ENCODE measurements around the gene DNAAF5. TPM values are rescaled to one million over a fixed set of nuclear protein-coding genes. Genes with fewer than 3 reads are reported as not detected.
"Not testable (repeated sequence)": the region's sequence is repeated elsewhere in the genome, so short reads cannot be mapped to it uniquely, and the experiment has no call there.

DNAAF5 gene
- total RNA-seq, 1 donor from 2014 or later, result 30.7 TPM

GRCh38 chr7:791519-791918 lies 65.0 kb downstream of the DNAAF5 start:
- H3K36me3 Mint-ChIP-seq (ENCODE audit: low read depth, unreplicated experiment), result peaks cover 10% of the 10 kb centered on the region
- no peak for DNase-seq (ENCODE audit: low spot score)
- peaks cover 1% of the 10 kb centered on the region for H3K27me3 Mint-ChIP-seq (ENCODE audit: unreplicated experiment)
- no peaks in the 10 kb centered on the region for H3K4me1 Mint-ChIP-seq (ENCODE audit: unreplicated experiment)
- no peak overlapping the region for H3K27ac Mint-ChIP-seq (ENCODE audit: unreplicated experiment)
- H3K4me3 Mint-ChIP-seq (ENCODE audit: unreplicated experiment), result no peak overlapping the region
- H3K9me3 Mint-ChIP-seq (ENCODE audit: unreplicated experiment), result no peaks in the 10 kb centered on the region
- TF ChIP-seq, protein P1, sequence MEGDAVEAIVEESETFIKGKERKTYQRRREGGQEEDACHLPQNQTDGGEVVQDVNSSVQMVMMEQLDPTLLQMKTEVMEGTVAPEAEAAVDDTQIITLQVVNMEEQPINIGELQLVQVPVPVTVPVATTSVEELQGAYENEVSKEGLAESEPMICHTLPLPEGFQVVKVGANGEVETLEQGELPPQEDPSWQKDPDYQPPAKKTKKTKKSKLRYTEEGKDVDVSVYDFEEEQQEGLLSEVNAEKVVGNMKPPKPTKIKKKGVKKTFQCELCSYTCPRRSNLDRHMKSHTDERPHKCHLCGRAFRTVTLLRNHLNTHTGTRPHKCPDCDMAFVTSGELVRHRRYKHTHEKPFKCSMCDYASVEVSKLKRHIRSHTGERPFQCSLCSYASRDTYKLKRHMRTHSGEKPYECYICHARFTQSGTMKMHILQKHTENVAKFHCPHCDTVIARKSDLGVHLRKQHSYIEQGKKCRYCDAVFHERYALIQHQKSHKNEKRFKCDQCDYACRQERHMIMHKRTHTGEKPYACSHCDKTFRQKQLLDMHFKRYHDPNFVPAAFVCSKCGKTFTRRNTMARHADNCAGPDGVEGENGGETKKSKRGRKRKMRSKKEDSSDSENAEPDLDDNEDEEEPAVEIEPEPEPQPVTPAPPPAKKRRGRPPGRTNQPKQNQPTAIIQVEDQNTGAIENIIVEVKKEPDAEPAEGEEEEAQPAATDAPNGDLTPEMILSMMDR (IDR thresholded peaks at IDR 0.05; ENCODE audit: unreplicated experiment), result no peak

GRCh38 chr7:794207-794606 lies 67.7 kb downstream of the DNAAF5 start:
- H3K27me3 Mint-ChIP-seq (ENCODE audit: unreplicated experiment), result peaks cover 1% of the 10 kb centered on the region
- no peaks in the 10 kb centered on the region for H3K9me3 Mint-ChIP-seq (ENCODE audit: unreplicated experiment)
- H3K36me3 Mint-ChIP-seq (ENCODE audit: low read depth, unreplicated experiment), result peaks cover 10% of the 10 kb centered on the region
- TF ChIP-seq, protein P1 (IDR thresholded peaks at IDR 0.05; ENCODE audit: unreplicated experiment), result no peak
- H3K4me1 Mint-ChIP-seq (ENCODE audit: unreplicated experiment), result no peaks in the 10 kb centered on the region
- H3K27ac Mint-ChIP-seq (ENCODE audit: unreplicated experiment), result peak overlapping the region; percentile 88
- H3K4me3 Mint-ChIP-seq (ENCODE audit: unreplicated experiment), result no peak overlapping the region
- no peak for DNase-seq (ENCODE audit: low spot score)

DNA sequence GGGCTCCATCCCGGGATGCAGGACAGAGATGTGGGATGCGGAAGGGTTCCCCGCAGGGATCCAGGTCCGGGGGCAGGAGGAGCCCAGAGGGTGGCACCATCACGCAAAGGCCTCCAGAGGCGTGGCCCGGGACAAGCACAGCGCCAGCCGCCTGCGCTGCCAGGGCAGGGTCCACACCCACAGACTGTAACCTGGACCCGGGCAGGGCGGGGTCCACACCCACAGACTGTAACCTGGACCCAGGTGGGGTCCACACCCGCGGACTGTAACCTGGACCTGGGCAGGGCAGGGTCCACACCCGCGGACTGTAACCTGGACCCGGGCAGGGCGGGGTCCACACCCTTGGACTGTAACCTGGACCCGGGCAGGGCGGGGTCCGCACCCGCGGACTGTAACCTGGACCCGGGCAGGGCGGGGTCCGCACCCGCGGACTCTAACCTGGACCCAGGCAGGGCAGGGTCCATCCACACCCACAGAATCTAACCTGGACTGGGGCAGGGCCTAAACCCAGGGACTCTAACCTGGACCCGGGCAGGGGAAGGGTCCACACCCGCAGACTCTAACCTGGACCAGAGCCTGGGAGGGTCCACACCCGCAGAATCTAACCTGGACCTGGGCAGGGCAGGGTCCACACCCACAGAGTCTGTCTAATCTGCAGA lies 68.3 kb downstream of the DNAAF5 start:
- Mint-ChIP-seq H3K27me3 (ENCODE audit: unreplicated experiment) (peaks cover 1% of the 10 kb centered on the region), H3K27ac (ENCODE audit: unreplicated experiment) (no peak overlapping the region), H3K36me3 (ENCODE audit: low read depth, unreplicated experiment) (peaks cover 8% of the 10 kb centered on the region), H3K9me3 (ENCODE audit: unreplicated experiment) (no peaks in the 10 kb centered on the region), H3K4me1 (ENCODE audit: unreplicated experiment) (no peaks in the 10 kb centered on the region), H3K4me3 (ENCODE audit: unreplicated experiment) (no peak overlapping the region)
- no peak for DNase-seq (ENCODE audit: low spot score)
- TF ChIP-seq, protein P1 (IDR thresholded peaks at IDR 0.05; ENCODE audit: unreplicated experiment), result no peak

- H3K27me3 Mint-ChIP-seq (ENCODE audit: unreplicated experiment); H3K4me3 Mint-ChIP-seq (ENCODE audit: unreplicated experiment); H3K9me3 Mint-ChIP-seq (ENCODE audit: unreplicated experiment); H3K4me1 Mint-ChIP-seq (ENCODE audit: unreplicated experiment); H3K27ac Mint-ChIP-seq (ENCODE audit: unreplicated experiment); DNase-seq (ENCODE audit: low spot score): not testable (repeated sequence)
- H3K36me3 Mint-ChIP-seq (ENCODE audit: low read depth, unreplicated experiment), result peaks cover 11% of the 10 kb centered on the region
These were observed 70.1 kb downstream of the DNAAF5 start for GRCh38 chr7:796434-797169.

GRCh38 chr7:798921-799470 lies 72.5 kb downstream of the DNAAF5 start:
- H3K36me3 Mint-ChIP-seq (ENCODE audit: low read depth, unreplicated experiment), result peaks cover 11% of the 10 kb centered on the region
- no peaks in the 10 kb centered on the region for H3K27me3 Mint-ChIP-seq (ENCODE audit: unreplicated experiment)
- H3K4me1 Mint-ChIP-seq (ENCODE audit: unreplicated experiment), result peaks cover 3% of the 10 kb centered on the region
- TF ChIP-seq, protein P1 (IDR thresholded peaks at IDR 0.05; ENCODE audit: unreplicated experiment), result no peak
- H3K4me3 Mint-ChIP-seq (ENCODE audit: unreplicated experiment), result no peak overlapping the region
- no peak overlapping the region for H3K27ac Mint-ChIP-seq (ENCODE audit: unreplicated experiment)
- DNase-seq (ENCODE audit: low spot score), result no peak
- no peaks in the 10 kb centered on the region for H3K9me3 Mint-ChIP-seq (ENCODE audit: unreplicated experiment)

Measured in endothelial cell (in vitro differentiated cells).